Stimulated activated CD4-positive, alpha-beta T cell treated with anti-CD3 and anti-CD28 coated beads, TNF-alpha, amount 100 ng/mL, for 48 hours (primary cell): ENCODE results near the gene LDAH.
"Not testable (repeated sequence)": the region's sequence is repeated elsewhere in the genome, so short reads cannot be mapped to it uniquely, and the experiment has no call there.

Experiments used
- DNase-seq, 3 donors: peaks; one replicate each; pipeline ENCODE4 v3.0.0-alpha.2; 2020; ENCODE audit warnings: low read depth in 3 of 3

LDAH gene

DNA sequence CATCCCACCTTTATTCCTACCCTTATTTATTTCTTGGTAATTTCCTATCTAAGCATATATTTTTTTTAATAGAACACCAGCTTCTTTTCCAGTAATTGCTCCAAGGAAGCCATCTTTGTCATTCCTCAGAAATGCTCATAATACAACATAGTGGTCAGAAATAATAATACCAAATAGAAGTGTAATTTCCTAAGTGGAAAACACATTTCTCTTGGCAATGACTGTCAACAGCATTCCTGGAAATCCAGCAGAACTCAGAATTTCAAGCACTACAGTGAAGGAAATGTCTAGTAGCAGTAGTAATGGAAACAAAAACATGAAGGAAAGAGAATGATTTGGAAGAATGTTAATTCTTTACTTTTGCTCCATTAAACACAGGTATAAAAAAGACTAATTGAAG lies 99.4 kb downstream of the LDAH start:
- no peak for DNase-seq

DNA sequence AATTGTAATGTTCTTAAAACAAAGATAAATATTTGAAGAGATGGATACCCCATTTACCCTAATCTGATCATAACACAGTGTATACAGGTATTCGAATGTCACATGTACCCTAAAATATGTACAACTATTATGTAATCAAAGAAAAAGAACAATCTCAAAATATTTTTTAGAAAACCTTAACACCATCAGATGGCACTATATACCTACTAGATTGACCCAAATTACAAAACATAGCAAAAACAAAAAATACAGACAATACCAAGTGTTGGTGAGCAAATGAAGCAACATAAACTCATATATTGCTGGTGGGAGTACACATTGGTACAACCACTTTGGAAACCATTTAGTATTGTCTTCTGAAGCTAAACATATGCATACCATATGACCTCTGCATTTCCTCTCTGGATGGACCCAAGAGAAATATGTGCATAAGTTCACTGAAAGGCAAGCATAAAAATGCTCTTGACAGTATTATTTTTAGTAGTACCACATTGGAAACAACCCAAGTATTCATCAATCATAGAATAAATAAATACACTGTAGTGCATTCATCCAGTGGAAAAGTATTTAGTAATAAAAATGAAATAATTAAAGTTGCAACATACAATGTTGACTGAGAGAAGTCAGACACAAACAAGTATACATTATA lies 100.2 kb downstream of the LDAH start:
- DNase-seq: no peak

DNA sequence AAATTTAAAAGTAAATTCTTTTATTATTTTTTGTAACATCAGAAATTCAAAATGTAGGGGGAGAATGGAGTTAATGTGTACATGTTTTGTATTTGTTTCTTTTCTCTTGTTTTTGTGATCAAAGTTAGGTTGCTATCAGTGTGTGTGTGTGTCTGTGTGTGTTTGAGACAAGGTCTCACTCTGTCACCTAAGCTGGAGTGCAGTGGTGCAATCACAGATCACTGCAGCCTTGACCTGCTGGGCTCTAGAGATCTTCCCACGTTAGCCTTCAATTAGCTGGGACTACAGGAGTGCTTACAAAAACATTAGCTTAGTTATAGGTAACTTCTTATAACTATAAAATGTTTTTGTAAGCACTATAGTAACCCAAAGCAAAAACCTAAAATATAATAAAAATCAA lies 105.3 kb downstream of the LDAH start:
- no peak for DNase-seq

DNA sequence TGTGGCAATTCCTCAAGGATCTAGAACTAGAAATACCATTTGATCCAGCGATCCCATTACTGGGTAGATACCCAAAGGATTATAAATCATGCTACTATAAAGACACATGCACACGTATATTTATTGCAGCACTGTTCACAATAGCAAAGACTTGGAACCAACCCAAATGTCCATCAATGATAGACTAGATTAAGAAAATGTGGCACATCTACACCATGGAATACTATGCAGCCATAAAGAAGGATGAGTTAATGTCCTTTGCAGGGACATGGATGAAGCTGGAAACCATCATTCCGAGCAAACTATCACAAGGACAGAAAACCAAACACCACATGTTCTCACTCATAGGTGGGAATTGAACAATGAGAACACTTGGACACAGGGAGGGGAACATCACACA lies 106.7 kb downstream of the LDAH start:
- not testable (repeated sequence) for DNase-seq

DNA sequence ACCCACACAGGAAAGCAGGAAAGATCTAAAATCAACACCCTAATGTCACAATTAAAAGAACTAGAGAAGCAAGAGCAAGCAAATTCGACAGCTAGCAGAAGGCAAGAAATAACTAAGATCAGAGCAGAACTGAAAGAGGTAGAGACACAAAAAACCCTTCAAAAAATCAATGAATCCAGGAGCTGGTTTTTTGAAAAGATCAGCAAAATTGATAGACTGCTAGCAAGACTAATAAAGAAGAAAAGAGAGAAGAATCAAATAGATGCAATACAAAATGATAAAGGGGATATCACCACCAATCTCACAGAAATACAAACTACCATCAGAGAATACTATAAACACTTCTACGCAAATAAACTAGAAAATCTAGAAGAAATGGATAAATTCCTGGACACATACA lies 108.5 kb downstream of the LDAH start:
- DNase-seq: not testable (repeated sequence)

DNA sequence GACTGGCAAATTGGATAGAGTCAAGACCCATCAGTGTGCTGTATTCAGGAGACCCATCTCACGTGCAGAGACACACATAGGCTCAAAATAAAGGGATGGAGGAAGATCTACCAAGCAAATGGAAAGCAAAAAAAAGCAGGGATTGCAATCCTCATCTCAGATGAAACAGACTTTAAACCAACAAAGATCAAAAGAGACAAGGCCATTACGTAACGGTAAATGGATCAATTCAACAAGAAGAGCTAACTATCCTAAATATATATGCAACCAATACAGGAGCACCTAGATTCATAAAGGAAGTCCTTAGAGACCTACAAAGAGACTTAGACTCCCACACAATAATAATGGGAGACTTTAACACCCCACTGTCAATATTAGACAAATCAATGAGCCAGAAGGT lies 109.3 kb downstream of the LDAH start:
- DNase-seq: not testable (repeated sequence)

DNA sequence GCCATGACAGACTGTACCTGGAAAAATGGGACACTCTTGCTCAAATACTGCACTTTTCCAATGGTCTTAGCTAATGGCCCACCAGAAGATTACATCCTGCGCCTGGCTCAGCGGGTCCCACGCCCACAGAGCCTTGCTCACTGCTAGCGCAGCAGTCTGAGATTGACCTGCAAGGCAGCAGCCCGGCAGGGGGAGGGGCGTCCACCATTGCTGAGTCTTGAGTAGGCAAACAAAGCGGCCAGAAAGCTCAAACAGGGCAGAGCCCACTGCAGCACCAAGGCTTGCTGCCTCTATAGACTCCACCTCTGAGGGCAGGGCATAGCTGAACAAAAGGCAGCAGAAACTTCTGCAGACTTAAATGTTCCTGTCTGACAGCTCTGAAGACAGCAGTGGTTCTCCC lies 111.3 kb downstream of the LDAH start:
- DNase-seq: not testable (repeated sequence)

DNA sequence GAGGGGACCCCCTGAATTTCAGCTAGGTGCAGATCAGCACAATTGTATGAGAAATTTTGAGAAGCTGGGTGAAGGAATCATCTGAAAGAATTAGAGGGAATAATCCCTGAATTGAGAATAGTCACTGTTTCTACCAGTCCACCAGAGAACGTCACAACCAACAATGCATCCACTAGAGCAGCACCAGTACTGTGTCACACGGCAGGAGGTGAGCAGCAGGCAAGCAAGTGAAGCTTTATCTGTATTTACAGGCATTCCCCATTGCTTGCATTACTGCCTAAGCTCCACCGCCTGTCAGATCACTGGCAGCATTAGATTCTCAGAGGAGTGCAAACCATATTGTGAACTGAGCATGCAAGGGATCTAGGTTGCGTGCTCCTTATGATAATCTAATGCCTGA lies 115.3 kb downstream of the LDAH start:
- DNase-seq: no peak

DNA sequence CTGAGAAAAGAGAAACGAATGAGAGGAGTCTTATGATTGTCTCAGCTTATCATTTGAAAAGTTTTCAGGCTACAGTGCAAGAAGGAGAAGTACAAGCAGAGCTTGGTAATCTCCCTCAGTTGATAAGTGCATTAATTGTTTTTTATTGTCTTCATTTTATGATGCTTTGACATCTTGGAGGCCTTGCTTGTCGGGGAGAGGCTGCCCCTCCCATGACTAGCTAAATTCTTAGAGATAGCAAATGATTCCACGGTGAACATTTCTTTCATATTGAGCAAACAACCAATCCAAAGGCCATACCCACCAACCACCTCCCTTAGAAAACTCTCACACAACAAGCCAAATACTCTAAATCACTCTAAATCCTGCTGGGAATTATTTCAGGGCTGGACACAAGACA lies 116.1 kb downstream of the LDAH start:
- no peak for DNase-seq

DNA sequence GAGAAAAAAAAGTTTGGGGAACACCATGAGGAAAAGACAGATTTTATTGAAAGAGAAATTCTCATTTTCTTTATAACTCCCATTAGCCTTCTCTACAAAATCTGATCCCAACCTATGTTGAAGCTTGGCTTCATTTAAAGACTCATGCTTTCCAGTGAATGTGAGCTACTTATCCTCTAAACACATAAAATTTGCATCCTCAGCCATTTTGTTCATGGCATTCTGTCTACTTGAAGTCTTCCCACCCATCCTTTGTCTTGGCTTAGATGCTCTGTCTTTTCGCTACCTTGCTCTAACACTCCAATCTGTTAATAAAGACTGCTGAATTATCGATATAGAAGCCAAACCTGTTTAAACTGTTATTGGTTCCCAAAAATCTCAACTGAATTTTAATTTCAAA lies 116.7 kb downstream of the LDAH start:
- DNase-seq: no peak

DNA sequence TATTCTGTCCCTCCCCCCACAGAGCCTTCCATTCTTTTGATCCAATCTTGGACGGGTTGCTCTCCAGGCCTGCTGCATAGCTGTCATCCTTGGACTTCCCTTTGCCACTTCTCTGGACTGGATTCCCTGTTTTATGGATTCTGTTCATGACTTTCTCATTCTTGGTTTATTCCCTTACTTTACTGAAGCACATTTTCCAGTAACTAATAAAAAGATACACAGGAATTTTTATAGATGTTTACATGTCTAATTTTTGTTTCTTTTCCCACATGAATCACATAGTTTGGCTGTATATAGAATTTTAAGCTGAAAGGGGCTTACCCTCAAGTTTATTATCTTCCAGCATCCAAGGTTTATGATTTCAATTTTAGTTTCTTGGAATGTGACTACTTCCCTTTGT lies 118.0 kb downstream of the LDAH start:
- no peak for DNase-seq

DNA sequence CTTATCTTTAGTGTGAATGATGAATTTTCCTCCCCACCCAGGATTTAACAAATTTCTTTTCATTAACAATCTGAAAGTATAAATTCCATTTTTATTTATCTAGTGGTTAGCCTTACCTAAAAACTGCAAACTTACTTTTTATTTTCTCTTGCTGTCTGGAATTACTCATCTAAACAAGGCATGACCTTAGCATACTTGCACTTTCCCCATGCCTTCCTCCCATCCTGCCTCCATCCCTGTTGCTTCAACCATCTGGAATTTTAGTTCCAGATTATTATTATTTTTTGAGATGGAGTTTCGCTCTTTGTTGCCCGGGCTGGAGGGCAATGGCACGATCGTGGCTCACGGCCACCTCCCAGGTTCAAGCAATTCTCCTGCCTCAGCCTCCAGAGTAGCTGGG lies 120.3 kb downstream of the LDAH start:
- no peak for DNase-seq

DNA sequence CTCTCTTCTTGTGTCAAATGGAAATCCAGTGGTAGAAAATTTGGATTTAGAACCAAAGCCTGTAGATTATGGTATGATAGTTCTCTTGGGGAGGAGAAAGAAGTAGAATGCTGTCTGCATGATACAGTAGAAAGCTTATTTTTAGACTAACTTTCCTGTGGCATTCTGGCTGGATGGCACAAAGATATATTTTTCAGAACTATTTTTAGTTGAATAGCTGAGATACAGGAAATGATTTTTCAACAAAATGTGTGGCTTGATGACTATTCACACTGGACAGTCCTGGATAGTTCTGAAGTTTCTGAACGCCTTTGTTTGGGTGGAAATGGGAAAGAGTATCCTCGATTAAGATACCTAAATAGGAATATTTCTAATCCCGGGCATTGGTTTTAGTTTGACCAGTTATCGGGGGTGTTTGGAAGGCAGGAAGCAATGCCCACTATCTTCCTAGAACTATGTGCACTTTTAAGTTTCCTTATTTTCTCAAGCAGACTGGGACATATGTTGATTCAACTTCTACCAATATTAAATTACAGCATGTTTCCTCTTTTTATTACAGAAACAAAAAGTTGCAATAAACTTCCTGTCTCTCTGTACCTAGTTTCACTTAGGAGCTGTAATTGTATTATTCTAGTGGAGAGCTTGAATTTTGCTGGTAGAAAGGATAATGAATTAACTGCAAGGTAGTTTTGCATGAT lies 123.8 kb downstream of the LDAH start:
- no peak for DNase-seq

DNA sequence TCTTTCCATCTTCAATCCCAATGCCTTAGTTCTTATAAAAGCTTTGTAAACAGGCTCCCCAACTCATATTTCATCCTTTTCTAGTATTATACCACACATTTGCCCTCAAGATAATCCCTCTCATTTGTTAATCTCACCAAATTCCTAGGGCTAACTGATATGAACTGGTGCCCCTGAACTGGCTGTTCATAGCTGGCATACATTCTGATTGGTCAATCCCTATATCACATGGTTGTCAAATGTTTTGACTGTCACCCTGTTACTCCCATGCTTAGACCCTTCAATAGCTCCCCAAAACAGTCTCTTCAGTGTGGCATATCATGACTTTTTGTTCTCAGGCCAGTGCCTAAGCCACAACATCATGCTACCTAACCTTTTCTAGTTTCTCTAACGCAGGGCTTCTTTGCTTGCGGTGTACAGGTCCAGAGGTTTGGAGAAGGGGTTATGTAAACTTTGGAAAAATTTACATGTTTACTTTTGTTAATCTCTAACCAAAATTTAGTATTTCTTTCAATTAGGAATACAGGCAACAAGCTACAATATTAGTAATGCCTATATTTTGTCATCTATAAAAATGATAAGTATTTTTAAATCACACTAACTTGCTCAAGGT lies 125.5 kb downstream of the LDAH start:
- no peak for DNase-seq

DNA sequence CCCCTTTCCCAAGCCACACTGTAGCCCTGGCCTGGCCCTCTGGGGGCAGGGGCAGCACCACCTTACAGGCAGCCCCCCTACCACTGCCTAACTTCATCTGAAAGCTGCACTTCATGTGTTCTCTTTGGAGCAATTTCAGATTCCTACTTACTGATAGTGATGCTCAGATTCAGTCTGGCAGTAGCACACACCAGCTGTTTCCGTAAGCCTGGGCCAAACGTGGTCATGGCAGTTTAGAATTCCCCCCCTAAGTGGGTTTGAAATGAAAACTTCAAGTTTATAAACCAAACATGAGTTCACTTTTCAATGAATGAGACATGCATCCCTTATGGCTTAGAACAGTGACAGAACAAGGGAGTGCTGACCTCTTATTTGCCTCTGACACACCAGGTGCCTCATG lies 126.5 kb downstream of the LDAH start:
- no peak for DNase-seq

DNA sequence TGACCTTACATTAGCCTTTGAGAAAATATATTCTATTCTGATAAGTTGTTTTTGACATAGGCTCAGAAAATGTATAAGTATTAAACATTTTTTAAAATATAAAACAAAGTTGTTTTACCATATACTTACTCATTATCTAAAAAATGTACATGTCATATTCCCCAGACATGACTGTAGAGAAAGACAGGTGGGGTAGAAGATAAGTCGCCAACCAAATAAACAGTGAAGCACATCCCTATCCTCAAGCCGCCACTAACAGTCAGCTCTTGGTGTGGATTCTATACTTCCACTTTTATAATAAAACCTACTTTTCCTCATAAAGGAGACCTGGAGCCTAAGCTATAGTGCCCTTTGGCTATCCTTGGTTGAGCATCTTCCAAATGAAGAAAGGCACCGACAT lies 129.6 kb downstream of the LDAH start:
- no peak for DNase-seq

DNA sequence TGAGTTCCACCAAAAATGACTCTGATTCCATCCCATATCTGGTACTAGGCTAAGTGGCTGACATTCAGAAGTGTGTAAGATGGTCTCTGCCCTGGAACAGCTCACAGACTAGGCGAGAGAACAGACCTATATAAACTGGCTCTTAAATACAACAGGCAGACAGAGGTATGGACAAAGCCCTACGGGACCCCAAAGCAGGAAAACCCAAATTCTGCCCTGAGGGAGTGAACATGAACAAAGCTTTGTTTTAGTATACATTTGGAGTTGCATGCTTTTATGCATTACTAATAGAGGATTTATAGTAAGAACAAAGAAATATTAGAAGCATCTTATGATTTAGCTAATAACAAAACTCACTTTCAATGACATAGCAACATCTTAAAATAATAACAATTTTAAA lies 130.8 kb downstream of the LDAH start:
- no peak for DNase-seq

DNA sequence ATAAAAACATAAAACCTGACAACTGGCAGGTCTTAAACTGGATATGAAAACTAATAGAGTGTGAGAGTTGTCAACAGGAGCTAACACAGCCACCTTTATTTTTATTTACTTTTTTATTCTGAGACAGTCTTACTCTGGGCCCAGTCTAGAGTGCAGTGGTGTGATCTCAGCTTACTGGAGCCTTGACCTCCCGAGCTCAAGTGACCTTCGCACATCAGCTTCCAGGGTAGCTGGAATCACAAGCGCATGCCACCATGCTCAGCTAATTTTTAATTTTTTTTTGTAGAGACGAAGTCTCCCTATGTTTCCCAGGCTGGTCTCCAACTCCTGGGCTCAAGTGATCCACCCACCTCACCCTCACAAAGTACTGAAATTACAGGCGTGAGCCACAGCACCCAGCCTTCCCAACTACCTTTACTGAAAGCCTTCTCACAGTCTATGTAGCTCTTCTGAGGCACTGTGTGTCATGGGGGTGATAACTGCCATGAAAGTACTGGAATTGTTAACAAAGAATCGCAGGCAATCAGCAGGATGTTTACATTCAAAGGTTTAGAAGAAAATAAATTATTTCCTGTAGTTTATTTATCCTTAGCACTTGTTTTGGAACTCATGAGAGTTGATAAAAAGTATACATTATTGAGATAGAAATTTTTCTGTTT lies 131.7 kb downstream of the LDAH start:
- DNase-seq: no peak

DNA sequence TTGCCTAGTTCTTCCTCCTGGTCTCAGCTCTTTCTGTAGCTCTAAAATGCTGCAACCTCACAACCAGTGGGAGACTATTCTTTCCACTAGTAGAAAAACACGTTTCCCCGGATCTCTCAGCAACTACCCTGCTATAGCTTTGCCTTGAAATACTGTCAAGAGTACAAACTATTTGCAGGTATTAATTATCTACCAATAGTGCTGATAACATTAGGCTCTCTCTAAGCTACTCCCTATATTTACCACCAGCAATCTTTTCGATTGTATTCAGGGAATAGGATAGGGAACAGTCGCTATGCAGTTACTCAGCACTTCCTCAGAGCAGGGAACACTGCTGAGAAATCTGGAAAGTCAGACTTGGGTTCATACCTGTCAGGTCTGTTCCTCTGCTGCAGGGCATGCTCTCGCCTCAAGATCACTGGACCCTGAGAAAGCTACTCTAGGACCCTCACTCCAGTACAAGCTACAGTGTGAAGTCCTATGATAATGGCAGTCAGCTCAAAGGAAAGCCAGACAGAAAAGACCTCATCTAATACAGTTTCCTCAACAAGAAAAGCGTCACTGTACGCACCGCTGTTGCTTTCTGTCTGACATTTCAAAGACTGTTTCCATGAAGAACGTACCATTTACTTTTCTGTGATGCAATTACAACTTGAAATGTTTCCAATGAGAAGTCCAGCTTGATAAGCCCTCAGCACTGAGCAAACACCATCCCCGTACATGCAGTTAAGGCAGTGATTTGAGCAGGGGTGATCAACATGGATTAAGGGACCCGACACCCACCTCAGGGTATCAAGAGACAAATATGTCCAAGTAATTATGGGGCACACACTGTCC lies 133.3 kb downstream of the LDAH start:
- no peak for DNase-seq

DNA sequence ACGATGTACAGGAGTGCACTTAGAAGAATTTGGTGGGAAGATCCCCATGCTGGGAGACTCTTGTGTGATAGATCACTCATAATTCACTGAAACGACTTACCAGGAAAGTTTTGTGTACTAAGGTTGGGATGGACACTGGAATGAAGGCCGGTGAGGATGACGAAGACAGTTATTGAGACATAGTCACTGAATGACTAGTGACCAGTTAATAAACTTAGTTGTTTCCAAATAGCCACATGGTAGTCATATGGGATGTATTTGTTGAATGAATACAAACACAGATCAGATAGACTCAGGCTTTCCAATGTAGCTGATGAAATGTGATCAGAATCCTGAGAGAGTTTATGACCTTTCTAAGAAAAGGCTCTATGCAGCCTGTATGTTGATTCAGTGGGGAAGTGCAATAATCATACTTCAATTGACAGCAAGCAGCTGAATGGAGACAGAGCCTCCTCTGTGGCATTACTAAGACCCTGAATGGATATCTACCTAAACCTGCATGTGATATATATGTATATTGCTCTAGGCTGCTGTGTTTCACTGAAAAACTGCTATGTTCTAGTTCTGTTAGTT lies 135.6 kb downstream of the LDAH start:
- no peak for DNase-seq

DNA sequence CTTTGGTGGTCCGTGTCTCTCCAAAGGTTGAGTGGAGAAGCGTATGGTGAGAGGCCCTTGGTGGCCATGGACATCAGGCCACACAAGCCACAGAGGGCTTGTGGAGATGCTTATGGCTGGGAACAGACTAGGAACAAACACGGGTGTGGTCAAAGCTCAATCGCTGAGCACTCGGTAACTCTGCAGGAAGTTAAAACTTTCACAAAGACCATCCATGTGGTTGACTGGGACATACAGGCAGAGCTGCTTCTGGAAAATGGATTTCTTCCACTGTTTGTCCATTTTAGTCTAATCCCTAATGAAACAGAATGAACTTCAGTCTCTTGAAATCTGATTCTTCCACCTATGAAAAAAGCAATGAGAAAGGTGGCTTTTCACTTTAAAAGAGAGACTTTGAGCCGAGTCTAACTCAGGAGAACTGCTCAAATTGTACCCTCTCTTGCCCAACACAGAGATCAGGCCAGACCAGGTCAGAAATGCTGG lies 138.3 kb downstream of the LDAH start:
- no peak for DNase-seq
